Mucosa of stomach (tissue), 1 donor: ENCODE results near the gene SOX18.

Source experiments
- H3K27me3 ChIP-seq: one replicate; pipeline ENCODE4 v1.7.0; 2013; ENCODE audit warnings: mild to moderate bottlenecking, low read length; ENCODE audit not compliant: control insufficient read depth, insufficient read depth
- H3K36me3 ChIP-seq: one replicate; pipeline ENCODE4 v1.7.0; 2013; ENCODE audit warnings: low read length; ENCODE audit not compliant: control insufficient read depth, insufficient read depth
- H3K4me1 ChIP-seq: one replicate; pipeline ENCODE4 v1.7.0; 2013; ENCODE audit warnings: mild to moderate bottlenecking, low read length; ENCODE audit not compliant: control insufficient read depth, insufficient read depth
- H3K4me3 ChIP-seq: one replicate; pipeline ENCODE4 v1.7.0; 2013; ENCODE audit warnings: low read length
- H3K9ac ChIP-seq: one replicate; pipeline ENCODE4 v1.7.0; 2013; ENCODE audit warnings: mild to moderate bottlenecking, low read length, moderate library complexity
- H3K9me3 ChIP-seq: one replicate; pipeline ENCODE4 v1.7.0; 2013; ENCODE audit warnings: mild to moderate bottlenecking, low read length, moderate library complexity; ENCODE audit not compliant: control insufficient read depth
- donor health status: Pancreatic carcinoma.

SOX18 gene

GRCh38 chr20:64006902-64007301 is 42.5 kb downstream of the SOX18 start:
- Histone ChIP-seq H3K4me1 (no peaks in the 10 kb centered on the region), H3K27me3 (no peaks in the 10 kb centered on the region), H3K4me3 (no peak overlapping the region), H3K9me3 (no peaks in the 10 kb centered on the region), H3K36me3 (peaks cover 15% of the 10 kb centered on the region), H3K9ac (no peak overlapping the region)

- H3K9me3 ChIP-seq: no peaks in the 10 kb centered on the region
- H3K4me1 ChIP-seq: no peaks in the 10 kb centered on the region
- H3K4me3 ChIP-seq: no peak overlapping the region
- no peak overlapping the region for H3K9ac ChIP-seq
- H3K27me3 ChIP-seq: no peaks in the 10 kb centered on the region
- H3K36me3 ChIP-seq: peaks cover 15% of the 10 kb centered on the region
Observed at GRCh38 chr20:64006490-64006889, 42.9 kb downstream of the SOX18 start.

GRCh38 chr20:64005394-64005793 is 44.0 kb downstream of the SOX18 start:
- H3K9me3 ChIP-seq: no peaks in the 10 kb centered on the region
- H3K4me3 ChIP-seq: no peak overlapping the region
- H3K36me3 ChIP-seq: peaks cover 16% of the 10 kb centered on the region
- no peaks in the 10 kb centered on the region for H3K4me1 ChIP-seq
- H3K9ac ChIP-seq: no peak overlapping the region
- no peaks in the 10 kb centered on the region for H3K27me3 ChIP-seq

GRCh38 chr20:64003960-64004725 is 45.3 kb downstream of the SOX18 start:
- Histone ChIP-seq H3K27me3 (no peaks in the 10 kb centered on the region), H3K9ac (no peak overlapping the region), H3K4me3 (no peak overlapping the region), H3K4me1 (no peaks in the 10 kb centered on the region), H3K9me3 (no peaks in the 10 kb centered on the region), H3K36me3 (peaks cover 11% of the 10 kb centered on the region)

DNA sequence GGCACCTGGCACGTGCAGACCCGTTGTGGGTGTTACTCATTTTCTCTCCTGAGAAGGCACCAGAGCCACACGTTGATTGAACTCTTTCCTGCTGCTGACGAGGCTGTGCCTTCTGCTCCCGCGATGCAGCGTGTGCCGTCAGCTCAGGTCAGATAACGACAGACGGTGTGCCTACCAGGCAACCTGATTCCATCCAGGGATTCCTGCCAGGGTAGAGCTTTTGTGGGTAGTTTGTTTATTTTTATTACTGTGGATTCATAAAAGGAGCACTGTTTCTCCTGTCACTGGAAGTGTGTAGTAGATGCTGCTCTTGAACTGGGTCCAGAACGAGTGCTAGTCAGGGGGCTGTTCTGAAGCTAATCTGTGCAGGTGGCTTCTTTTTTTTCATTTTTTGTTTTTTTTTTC is 47.8 kb downstream of the SOX18 start:
- no peak overlapping the region for H3K4me3 ChIP-seq
- H3K9ac ChIP-seq: no peak overlapping the region
- no peaks in the 10 kb centered on the region for H3K27me3 ChIP-seq
- H3K9me3 ChIP-seq: no peaks in the 10 kb centered on the region
- no peaks in the 10 kb centered on the region for H3K4me1 ChIP-seq
- H3K36me3 ChIP-seq: peaks cover 16% of the 10 kb centered on the region

DNA sequence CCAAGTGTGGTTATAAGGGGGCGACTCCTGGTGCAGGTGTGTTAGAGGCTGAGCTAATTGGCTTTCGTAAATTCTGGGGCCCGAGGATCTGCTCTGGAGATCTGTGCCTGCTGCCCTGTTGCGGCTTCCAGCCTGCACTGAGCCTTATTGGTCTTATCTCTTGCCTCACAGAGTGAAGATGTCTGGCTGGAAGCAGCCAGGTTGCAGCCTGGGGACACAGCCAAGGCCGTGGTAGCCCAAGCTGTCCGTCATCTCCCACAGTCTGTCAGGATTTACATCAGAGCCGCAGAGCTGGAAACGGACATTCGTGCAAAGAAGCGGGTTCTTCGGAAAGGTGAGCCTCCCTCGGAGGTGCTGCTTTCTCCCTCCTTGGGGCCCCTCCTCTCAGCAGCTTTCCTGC is 48.5 kb downstream of the SOX18 start:
- Histone ChIP-seq H3K4me1 (no peaks in the 10 kb centered on the region), H3K9ac (no peak overlapping the region), H3K9me3 (no peaks in the 10 kb centered on the region), H3K4me3 (no peak overlapping the region), H3K36me3 (peaks cover 16% of the 10 kb centered on the region), H3K27me3 (no peaks in the 10 kb centered on the region)
